ENCODE measurements around the gene RUSC2.

RUSC2 gene

GRCh38 chr9:35508069-35508468 lies 18.2 kb downstream of the RUSC2 start:
- no peak for TF ChIP-seq CTCF (IDR thresholded peaks at IDR 0.05; ENCODE audit: borderline replicate concordance, insufficient read depth, low read depth, low read length)

GRCh38 chr9:35510383-35510753 lies 20.5 kb downstream of the RUSC2 start:
- no peak overlapping the region for H3K4me3 ChIP-seq (ENCODE audit: low read depth, low read length)
- no peak for TF ChIP-seq CTCF (IDR thresholded peaks at IDR 0.05; ENCODE audit: borderline replicate concordance, insufficient read depth, low read depth, low read length)

More at GRCh38 chr9:35508069-35508468, 18.2 kb downstream of the RUSC2 start:
- no peak overlapping the region for H3K4me3 ChIP-seq (ENCODE audit: low read depth, low read length)

- H3K4me3 ChIP-seq (ENCODE audit: low read depth, low read length) = no peak overlapping the region
Measured at GRCh38 chr9:35510754-35511428, 21.0 kb downstream of the RUSC2 start.

GRCh38 chr9:35511453-35511852 lies 21.5 kb downstream of the RUSC2 start:
- no peak for TF ChIP-seq CTCF (IDR thresholded peaks at IDR 0.05; ENCODE audit: borderline replicate concordance, insufficient read depth, low read depth, low read length)
- no peak overlapping the region for H3K4me3 ChIP-seq (ENCODE audit: low read depth, low read length)

More at GRCh38 chr9:35510754-35511428, 21.0 kb downstream of the RUSC2 start:
- no peak for TF ChIP-seq CTCF (IDR thresholded peaks at IDR 0.05; ENCODE audit: borderline replicate concordance, insufficient read depth, low read depth, low read length)

GRCh38 chr9:35515766-35516165 lies 25.9 kb downstream of the RUSC2 start:
- H3K4me3 ChIP-seq (ENCODE audit: low read depth, low read length) = no peak overlapping the region
- no peak for TF ChIP-seq CTCF (IDR thresholded peaks at IDR 0.05; ENCODE audit: borderline replicate concordance, insufficient read depth, low read depth, low read length)

- TF ChIP-seq CTCF (IDR thresholded peaks at IDR 0.05; ENCODE audit: borderline replicate concordance, insufficient read depth, low read depth, low read length) = no peak
- no peak overlapping the region for H3K4me3 ChIP-seq (ENCODE audit: low read depth, low read length)
Measured at GRCh38 chr9:35516479-35516878, 26.6 kb downstream of the RUSC2 start.

- no peak overlapping the region for H3K4me3 ChIP-seq (ENCODE audit: low read depth, low read length)
Measured at GRCh38 chr9:35517131-35517530, 27.2 kb downstream of the RUSC2 start.

More at GRCh38 chr9:35517131-35517530, 27.2 kb downstream of the RUSC2 start:
- no peak for TF ChIP-seq CTCF (IDR thresholded peaks at IDR 0.05; ENCODE audit: borderline replicate concordance, insufficient read depth, low read depth, low read length)
